Choroid plexus epithelial cell (primary cell): ENCODE results near the gene RAB22A.
"Not testable (repeated sequence)": the region's sequence is repeated elsewhere in the genome, so short reads cannot be mapped to it uniquely, and the experiment has no call there.

Experiments used
- DNase-seq: peaks from one replicate; pipeline ENCODE4 v3.0.0-alpha.2; 2010; ENCODE audit warnings: low read depth
- H3K4me3 ChIP-seq: 2 replicates; pipeline ENCODE4 v1.5.1; 2011; ENCODE audit warnings: low read depth, mild to moderate bottlenecking, control low read depth, low read length, moderate library complexity
- TF ChIP-seq, protein P1 (sequence below): conservative IDR thresholded peaks from 2 replicates; pipeline ENCODE4 v1.5.1; 2011; ENCODE audit warnings: low read depth, mild to moderate bottlenecking, control low read depth, inconsistent platforms, low read length, moderate library complexity

Gene RAB22A

DNA sequence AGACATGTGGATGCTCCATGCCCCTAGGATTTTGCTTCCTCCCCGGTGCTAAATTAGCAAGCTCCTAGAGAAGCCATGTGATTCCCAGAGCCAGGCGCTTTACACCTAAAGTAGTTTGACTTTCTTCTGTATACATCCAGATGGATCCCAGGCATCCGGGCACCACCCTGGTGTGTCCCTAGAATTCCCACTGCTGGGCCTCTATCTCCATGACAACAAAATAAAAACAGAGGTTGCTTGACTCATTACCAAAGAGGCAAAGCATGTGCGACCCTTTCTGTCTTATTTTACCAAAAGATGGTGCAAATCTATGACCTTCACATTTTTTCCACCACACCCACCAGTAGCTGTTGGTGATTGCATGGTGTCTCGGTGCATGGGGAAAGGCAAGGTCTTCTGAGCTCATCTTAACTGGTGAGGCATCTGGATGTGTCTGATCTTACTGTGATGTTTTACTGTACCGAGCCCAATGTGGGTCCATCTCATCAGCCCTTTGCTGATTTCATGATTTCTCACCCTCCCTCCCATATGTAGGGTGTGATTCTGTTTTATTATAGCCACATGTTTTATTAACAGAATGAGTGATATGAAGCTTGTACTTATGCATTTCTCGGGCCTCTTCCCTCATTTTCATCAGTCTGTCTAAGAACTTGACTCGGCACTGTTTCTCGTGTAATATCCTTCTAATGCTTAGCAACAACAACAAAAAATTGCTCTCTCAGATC, 52.1 kb downstream of the RAB22A start:
- no peak overlapping the region for H3K4me3 ChIP-seq
- DNase-seq = peak; percentile 65
- TF ChIP-seq, protein P1, sequence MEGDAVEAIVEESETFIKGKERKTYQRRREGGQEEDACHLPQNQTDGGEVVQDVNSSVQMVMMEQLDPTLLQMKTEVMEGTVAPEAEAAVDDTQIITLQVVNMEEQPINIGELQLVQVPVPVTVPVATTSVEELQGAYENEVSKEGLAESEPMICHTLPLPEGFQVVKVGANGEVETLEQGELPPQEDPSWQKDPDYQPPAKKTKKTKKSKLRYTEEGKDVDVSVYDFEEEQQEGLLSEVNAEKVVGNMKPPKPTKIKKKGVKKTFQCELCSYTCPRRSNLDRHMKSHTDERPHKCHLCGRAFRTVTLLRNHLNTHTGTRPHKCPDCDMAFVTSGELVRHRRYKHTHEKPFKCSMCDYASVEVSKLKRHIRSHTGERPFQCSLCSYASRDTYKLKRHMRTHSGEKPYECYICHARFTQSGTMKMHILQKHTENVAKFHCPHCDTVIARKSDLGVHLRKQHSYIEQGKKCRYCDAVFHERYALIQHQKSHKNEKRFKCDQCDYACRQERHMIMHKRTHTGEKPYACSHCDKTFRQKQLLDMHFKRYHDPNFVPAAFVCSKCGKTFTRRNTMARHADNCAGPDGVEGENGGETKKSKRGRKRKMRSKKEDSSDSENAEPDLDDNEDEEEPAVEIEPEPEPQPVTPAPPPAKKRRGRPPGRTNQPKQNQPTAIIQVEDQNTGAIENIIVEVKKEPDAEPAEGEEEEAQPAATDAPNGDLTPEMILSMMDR = no peak

DNA sequence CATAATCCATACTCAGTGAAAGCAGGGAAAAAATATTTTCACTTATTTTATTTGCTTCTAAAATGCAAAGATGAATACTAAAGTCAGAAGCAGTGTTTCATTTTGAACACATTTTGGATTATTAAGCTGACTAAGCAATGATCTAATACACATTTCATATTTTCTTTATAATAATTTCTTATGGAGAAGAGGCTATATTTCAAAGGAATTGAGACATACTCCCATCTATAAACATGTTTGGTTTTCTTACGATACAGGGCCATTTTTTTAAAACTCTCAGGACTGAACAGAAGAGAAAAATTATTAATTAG, 52.6 kb downstream of the RAB22A start:
- DNase-seq = no peak
- no peak overlapping the region for H3K4me3 ChIP-seq
- TF ChIP-seq, protein P1 = no peak

DNA sequence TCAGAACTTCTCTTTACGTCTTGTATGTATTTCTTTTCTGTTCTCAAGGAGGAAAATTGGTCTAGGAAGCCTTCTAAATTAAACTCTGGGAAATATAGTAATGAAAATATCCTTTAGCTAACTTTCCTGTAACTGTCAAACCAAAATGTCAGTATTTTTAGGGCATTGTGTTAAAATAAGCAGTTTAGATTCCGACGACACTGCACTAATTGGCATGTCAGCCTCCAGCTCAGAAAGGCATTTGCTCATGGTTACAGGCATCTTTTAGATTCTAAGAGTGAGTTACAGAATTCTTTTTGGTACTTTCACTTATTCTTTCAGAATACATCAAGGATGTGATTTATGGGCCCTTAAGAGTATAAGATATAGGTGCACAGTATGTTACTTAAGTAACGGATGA, 53.5 kb downstream of the RAB22A start:
- no peak for DNase-seq
- TF ChIP-seq, protein P1 = no peak
- H3K4me3 ChIP-seq = no peak overlapping the region

DNA sequence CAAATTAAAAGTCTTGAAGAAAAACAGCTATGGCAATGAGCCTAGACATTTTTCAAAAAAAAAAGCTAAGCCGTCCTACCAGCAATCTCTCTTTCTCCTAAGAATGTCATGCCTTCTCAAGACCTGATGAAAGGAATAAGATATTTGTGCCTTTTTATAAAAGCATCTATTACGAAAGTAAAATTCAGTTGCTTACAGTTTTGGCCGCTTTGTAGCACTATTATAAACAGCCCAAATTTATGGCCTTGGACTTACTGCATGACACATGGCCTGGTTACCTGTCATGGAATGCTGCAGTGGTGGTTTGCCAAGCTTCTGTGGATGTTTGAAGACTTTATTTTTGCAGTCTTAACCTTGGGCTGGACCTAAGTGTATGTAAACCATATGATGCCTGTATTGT, 57.4 kb downstream of the RAB22A start:
- DNase-seq = no peak
- no peak overlapping the region for H3K4me3 ChIP-seq
- TF ChIP-seq, protein P1 = no peak

DNA sequence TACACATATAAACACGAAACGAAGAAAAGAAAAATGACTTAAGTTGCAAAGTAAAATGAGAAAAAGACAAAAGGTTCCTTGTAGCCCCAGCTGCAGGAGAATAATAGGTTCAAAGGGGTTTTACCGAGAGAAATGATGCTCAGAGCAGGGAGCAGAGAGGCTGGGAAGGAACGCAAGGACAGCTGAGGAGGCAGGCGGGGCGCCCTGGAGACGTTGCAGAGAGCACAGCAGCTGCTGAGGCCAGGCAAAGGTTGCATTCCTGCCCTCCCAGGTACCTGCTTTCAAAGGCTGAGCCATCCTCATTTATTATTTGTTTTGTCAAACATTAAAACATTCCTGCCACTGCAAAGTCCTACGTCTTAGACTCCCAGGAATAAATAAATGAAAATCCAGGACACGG, 63.3 kb downstream of the RAB22A start:
- TF ChIP-seq, protein P1 = no peak

GRCh38 chr20:58373296-58373695, 63.8 kb downstream of the RAB22A start:
- DNase-seq, H3K4me3 ChIP-seq: not testable (repeated sequence)

More for the DNA sequence above, 63.3 kb downstream of the RAB22A start:
- no peak overlapping the region for H3K4me3 ChIP-seq
- DNase-seq = peak; percentile 31

DNA sequence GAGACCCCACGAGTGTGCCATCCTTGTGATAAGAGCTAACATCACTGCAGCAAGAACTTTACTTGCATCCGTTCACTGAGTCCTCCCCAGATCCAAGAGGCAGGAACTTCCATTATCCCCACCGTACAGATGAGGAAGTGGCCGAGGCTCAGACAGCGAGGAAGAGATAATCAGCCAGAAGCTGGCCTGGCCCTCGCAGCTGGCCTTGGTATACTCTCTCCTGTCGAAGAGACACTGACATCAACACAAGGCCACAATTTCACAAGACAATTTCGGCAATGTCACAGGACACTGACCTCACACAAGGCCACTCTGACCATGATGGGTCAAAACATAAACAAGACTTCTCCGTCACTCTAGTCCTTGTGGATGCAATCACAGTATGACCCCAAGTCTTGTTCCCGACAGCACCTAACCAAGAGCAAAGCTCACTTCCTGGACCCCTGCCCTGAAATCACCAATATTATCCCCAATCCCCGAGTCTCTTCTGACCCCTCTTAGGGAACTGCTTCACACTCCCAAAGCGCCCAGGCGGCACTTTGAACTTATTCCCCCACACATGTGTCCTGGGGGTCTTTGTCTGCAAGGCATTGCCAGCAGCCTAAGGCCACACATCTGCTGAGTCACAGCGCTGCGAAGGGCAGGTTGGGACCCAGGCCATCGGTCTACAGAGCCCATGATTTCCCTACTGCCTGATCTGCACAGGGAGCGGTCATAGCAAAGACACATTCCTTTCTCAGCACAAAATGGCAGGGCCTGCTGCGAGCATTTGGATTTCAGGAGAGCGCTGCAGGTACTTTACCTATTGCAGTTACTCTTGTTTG, 64.7 kb downstream of the RAB22A start:
- TF ChIP-seq, protein P1 = no peak
- H3K4me3 ChIP-seq = no peak overlapping the region
- DNase-seq = no peak
